Esophagus squamous epithelium (tissue), 4 donors: ENCODE results near the gene NR5A2.

Experiments
- POLR2A ChIP-seq, 4 donors: fragments of 450-650 bp; IDR thresholded peaks; one replicate each; pipeline ENCODE4 v1.6.1; 2017; ENCODE audit warnings: antibody characterized with exemption in 4 of 4, mild to moderate bottlenecking in 4 of 4, moderate library complexity in 3 of 4
- TF ChIP-seq, protein P1 (sequence below), 6 experiments: fragments of 450-650 bp in 4 of 6; fragments of 200-600 bp in 2 of 6; sonication (generic) in 2 of 6; IDR thresholded peaks; one replicate each; pipeline ENCODE4 v1.5.1; 2016 to 2019; ENCODE audit warnings: antibody characterized with exemption in 6 of 6, mild to moderate bottlenecking in 4 of 6, moderate library complexity in 4 of 6

DNA sequence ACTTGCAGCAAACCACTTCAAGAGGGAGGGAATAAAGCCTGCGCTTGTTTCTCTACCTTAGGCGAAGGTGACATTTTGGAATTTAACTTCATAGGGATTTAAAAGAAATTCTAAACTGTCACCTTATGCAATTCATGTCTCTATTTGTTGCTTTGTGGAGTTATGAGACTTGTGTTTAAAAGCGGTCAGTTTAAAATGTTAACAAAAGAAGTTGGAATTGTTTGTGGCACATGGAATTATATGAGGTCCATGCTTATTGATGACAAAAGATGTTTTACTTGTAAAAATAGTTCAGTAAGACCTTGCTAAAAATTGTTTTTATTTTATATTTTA is 15.8 kb downstream of the NR5A2 start:
- no peak for TF ChIP-seq POLR2A (IDR thresholded peaks at IDR 0.05)
- TF ChIP-seq, protein P1, sequence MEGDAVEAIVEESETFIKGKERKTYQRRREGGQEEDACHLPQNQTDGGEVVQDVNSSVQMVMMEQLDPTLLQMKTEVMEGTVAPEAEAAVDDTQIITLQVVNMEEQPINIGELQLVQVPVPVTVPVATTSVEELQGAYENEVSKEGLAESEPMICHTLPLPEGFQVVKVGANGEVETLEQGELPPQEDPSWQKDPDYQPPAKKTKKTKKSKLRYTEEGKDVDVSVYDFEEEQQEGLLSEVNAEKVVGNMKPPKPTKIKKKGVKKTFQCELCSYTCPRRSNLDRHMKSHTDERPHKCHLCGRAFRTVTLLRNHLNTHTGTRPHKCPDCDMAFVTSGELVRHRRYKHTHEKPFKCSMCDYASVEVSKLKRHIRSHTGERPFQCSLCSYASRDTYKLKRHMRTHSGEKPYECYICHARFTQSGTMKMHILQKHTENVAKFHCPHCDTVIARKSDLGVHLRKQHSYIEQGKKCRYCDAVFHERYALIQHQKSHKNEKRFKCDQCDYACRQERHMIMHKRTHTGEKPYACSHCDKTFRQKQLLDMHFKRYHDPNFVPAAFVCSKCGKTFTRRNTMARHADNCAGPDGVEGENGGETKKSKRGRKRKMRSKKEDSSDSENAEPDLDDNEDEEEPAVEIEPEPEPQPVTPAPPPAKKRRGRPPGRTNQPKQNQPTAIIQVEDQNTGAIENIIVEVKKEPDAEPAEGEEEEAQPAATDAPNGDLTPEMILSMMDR (IDR thresholded peaks at IDR 0.05) = no peak
